Central memory CD8-positive, alpha-beta T cell (primary cell): Measurements from ENCODE around the gene RPL27A.

Source experiments
- ATAC-seq: fragments of 150-1000 bp; cut with Tn5 transposase; replicated peaks from 2 replicates; pipeline ENCODE4 v1.10.0; 2022; ENCODE audit warnings: mild to moderate bottlenecking, moderate FRiP score, moderate number of reproducible peaks; ENCODE audit not compliant: poor library complexity, severe bottlenecking; ENCODE audit errors: extremely low read depth
- DNase-seq, 2 donors: peaks; one replicate each; pipeline ENCODE4 v3.0.0; 2021; ENCODE audit warnings: low spot score in 2 of 2
- H3K27ac Mint-ChIP-seq: one replicate; pipeline ENCODE4 v1.8.0; 2022; ENCODE audit warnings: low read depth, mild to moderate bottlenecking, moderate library complexity, mixed read lengths
- H3K27me3 Mint-ChIP-seq: one replicate; pipeline ENCODE4 v1.8.0; 2022; ENCODE audit warnings: mixed read lengths
- H3K36me3 Mint-ChIP-seq: one replicate; pipeline ENCODE4 v1.8.0; 2022; ENCODE audit warnings: mild to moderate bottlenecking, moderate library complexity, mixed read lengths; ENCODE audit not compliant: insufficient read depth
- H3K4me1 Mint-ChIP-seq: one replicate; pipeline ENCODE4 v1.8.0; 2022; ENCODE audit warnings: mixed read lengths
- H3K4me3 Mint-ChIP-seq: one replicate; pipeline ENCODE4 v1.8.0; 2022; ENCODE audit warnings: mild to moderate bottlenecking, moderate library complexity, mixed read lengths
- H3K9me3 Mint-ChIP-seq: one replicate; pipeline ENCODE4 v1.8.0; 2022; ENCODE audit warnings: mixed read lengths

Gene RPL27A

GRCh38 chr11:8693555-8693954, 11.0 kb downstream of the RPL27A start:
- DNase-seq (no peak), ATAC-seq (no peak)
- no peaks in the 10 kb centered on the region for H3K27me3 Mint-ChIP-seq
- no peak overlapping the region for H3K4me3 Mint-ChIP-seq
- H3K9me3 Mint-ChIP-seq: no peaks in the 10 kb centered on the region
- peaks cover 11% of the 10 kb centered on the region for H3K36me3 Mint-ChIP-seq
- no peak overlapping the region for H3K27ac Mint-ChIP-seq
- H3K4me1 Mint-ChIP-seq: peaks cover 20% of the 10 kb centered on the region

GRCh38 chr11:8694137-8694536, 11.5 kb downstream of the RPL27A start:
- ATAC-seq (no peak), DNase-seq (no peak)
- Mint-ChIP-seq H3K4me3 (no peak overlapping the region), H3K9me3 (no peaks in the 10 kb centered on the region), H3K4me1 (peaks cover 15% of the 10 kb centered on the region), H3K27me3 (no peaks in the 10 kb centered on the region), H3K36me3 (peaks cover 6% of the 10 kb centered on the region), H3K27ac (no peak overlapping the region)

GRCh38 chr11:8697054-8697453, 14.5 kb downstream of the RPL27A start:
- ATAC-seq (no peak), DNase-seq (no peak)
- Mint-ChIP-seq H3K9me3 (no peaks in the 10 kb centered on the region), H3K4me1 (peaks cover 4% of the 10 kb centered on the region), H3K4me3 (no peak overlapping the region), H3K27ac (no peak overlapping the region), H3K36me3 (peaks cover 3% of the 10 kb centered on the region), H3K27me3 (no peaks in the 10 kb centered on the region)

- H3K4me3 Mint-ChIP-seq: no peak overlapping the region
- DNase-seq (no peak), ATAC-seq (no peak)
- no peaks in the 10 kb centered on the region for H3K27me3 Mint-ChIP-seq
- no peaks in the 10 kb centered on the region for H3K9me3 Mint-ChIP-seq
- no peak overlapping the region for H3K27ac Mint-ChIP-seq
- H3K4me1 Mint-ChIP-seq: peaks cover 4% of the 10 kb centered on the region
- H3K36me3 Mint-ChIP-seq: peaks cover 1% of the 10 kb centered on the region
Observed at GRCh38 chr11:8698379-8698851, 15.8 kb downstream of the RPL27A start.

GRCh38 chr11:8698917-8699441, 16.4 kb downstream of the RPL27A start:
- Mint-ChIP-seq H3K36me3 (peaks cover 1% of the 10 kb centered on the region), H3K27me3 (no peaks in the 10 kb centered on the region)

GRCh38 chr11:8699903-8700302, 17.3 kb downstream of the RPL27A start:
- Mint-ChIP-seq H3K9me3 (no peaks in the 10 kb centered on the region), H3K4me1 (peaks cover 4% of the 10 kb centered on the region), H3K36me3 (no peaks in the 10 kb centered on the region), H3K4me3 (no peak overlapping the region), H3K27ac (no peak overlapping the region), H3K27me3 (no peaks in the 10 kb centered on the region)
- ATAC-seq: no peak
- DNase-seq: no peak

More at GRCh38 chr11:8698917-8699441, 16.4 kb downstream of the RPL27A start:
- no peak overlapping the region for H3K4me3 Mint-ChIP-seq
- no peak overlapping the region for H3K27ac Mint-ChIP-seq
- peaks cover 4% of the 10 kb centered on the region for H3K4me1 Mint-ChIP-seq
- peak; percentile 24 for ATAC-seq
- DNase-seq: no peak
- H3K9me3 Mint-ChIP-seq: no peaks in the 10 kb centered on the region

- ATAC-seq (no peak), DNase-seq (no peak)
- no peaks in the 10 kb centered on the region for H3K4me1 Mint-ChIP-seq
- no peaks in the 10 kb centered on the region for H3K9me3 Mint-ChIP-seq
- H3K27me3 Mint-ChIP-seq: peaks cover 11% of the 10 kb centered on the region
- H3K27ac Mint-ChIP-seq: no peak overlapping the region
- no peak overlapping the region for H3K4me3 Mint-ChIP-seq
- H3K36me3 Mint-ChIP-seq: no peaks in the 10 kb centered on the region
Observed at GRCh38 chr11:8701891-8702597, 19.5 kb downstream of the RPL27A start.

GRCh38 chr11:8702598-8702915, 20.0 kb downstream of the RPL27A start:
- H3K36me3 Mint-ChIP-seq: no peaks in the 10 kb centered on the region

GRCh38 chr11:8704136-8704535, 21.5 kb downstream of the RPL27A start:
- ATAC-seq: no peak
- H3K36me3 Mint-ChIP-seq: no peaks in the 10 kb centered on the region
- H3K27ac Mint-ChIP-seq: no peak overlapping the region
- no peak for DNase-seq
- H3K4me3 Mint-ChIP-seq: no peak overlapping the region
- H3K4me1 Mint-ChIP-seq: no peaks in the 10 kb centered on the region
- peaks cover 11% of the 10 kb centered on the region for H3K27me3 Mint-ChIP-seq
- H3K9me3 Mint-ChIP-seq: no peaks in the 10 kb centered on the region

More at GRCh38 chr11:8702598-8702915, 20.0 kb downstream of the RPL27A start:
- peaks cover 11% of the 10 kb centered on the region for H3K27me3 Mint-ChIP-seq
- H3K27ac Mint-ChIP-seq: no peak overlapping the region
- ATAC-seq (no peak), DNase-seq (no peak)
- no peaks in the 10 kb centered on the region for H3K4me1 Mint-ChIP-seq
- H3K4me3 Mint-ChIP-seq: no peak overlapping the region
- no peaks in the 10 kb centered on the region for H3K9me3 Mint-ChIP-seq

GRCh38 chr11:8705146-8705545, 22.6 kb downstream of the RPL27A start:
- ATAC-seq (no peak), DNase-seq (no peak)
- Mint-ChIP-seq H3K4me3 (no peak overlapping the region), H3K27me3 (peaks cover 21% of the 10 kb centered on the region), H3K9me3 (no peaks in the 10 kb centered on the region), H3K27ac (no peak overlapping the region), H3K4me1 (no peaks in the 10 kb centered on the region), H3K36me3 (no peaks in the 10 kb centered on the region)

- DNase-seq (no peak), ATAC-seq (no peak)
- peaks cover 22% of the 10 kb centered on the region for H3K27me3 Mint-ChIP-seq
- H3K4me1 Mint-ChIP-seq: no peaks in the 10 kb centered on the region
- H3K27ac Mint-ChIP-seq: no peak overlapping the region
- H3K9me3 Mint-ChIP-seq: no peaks in the 10 kb centered on the region
- no peak overlapping the region for H3K4me3 Mint-ChIP-seq
- no peaks in the 10 kb centered on the region for H3K36me3 Mint-ChIP-seq
Observed at GRCh38 chr11:8706673-8707432, 24.3 kb downstream of the RPL27A start.

GRCh38 chr11:8707541-8708191, 25.1 kb downstream of the RPL27A start:
- Mint-ChIP-seq H3K36me3 (no peaks in the 10 kb centered on the region), H3K9me3 (no peaks in the 10 kb centered on the region), H3K27me3 (peaks cover 22% of the 10 kb centered on the region), H3K4me3 (no peak overlapping the region), H3K4me1 (no peaks in the 10 kb centered on the region), H3K27ac (no peak overlapping the region)
- DNase-seq (no peak), ATAC-seq (no peak)
